SK-N-MC (cell line): Measurements from ENCODE around the gene BAG3.

Experiments
- DNase-seq: peaks from one replicate; pipeline ENCODE4 v3.0.0-alpha.2; 2011; ENCODE audit warnings: low read depth, low spot score
- H3K27ac ChIP-seq: fragments of 200-600 bp; sonication (generic); 2 replicates; pipeline ENCODE4 v1.5.1; 2016; ENCODE audit warnings: mixed run types
- H3K36me3 ChIP-seq: fragments of 200-600 bp; sonication (generic); 2 replicates; pipeline ENCODE4 v1.6.1; 2017; ENCODE audit warnings: antibody characterized with exemption, low read length, mixed read lengths; ENCODE audit not compliant: insufficient read depth
- H3K4me3 ChIP-seq: fragments of 200-600 bp; sonication (generic); 2 replicates; pipeline ENCODE4 v1.5.1; 2016
- H3K9ac ChIP-seq: fragments of 200-600 bp; sonication (generic); 2 replicates; pipeline ENCODE4 v1.8.0; 2017; ENCODE audit warnings: mixed run types, mixed read lengths; ENCODE audit not compliant: insufficient read length
- H3K9me3 ChIP-seq: fragments of 200-600 bp; sonication (generic); 2 replicates; pipeline ENCODE4 v1.6.1; 2017; ENCODE audit warnings: low read depth, mild to moderate bottlenecking, antibody characterized with exemption, low read length, moderate library complexity, mixed read lengths
- EZH2 ChIP-seq: fragments of 200-600 bp; sonication (generic); IDR thresholded peaks from one replicate; pipeline ENCODE4 v1.6.1; 2017; ENCODE audit warnings: antibody characterized with exemption
- FOXP2 ChIP-seq: optimal IDR thresholded peaks from 2 replicates; pipeline ENCODE3; 2011; ENCODE audit warnings: mild to moderate bottlenecking, moderate library complexity; ENCODE audit not compliant: insufficient read depth; ENCODE audit errors: extremely low read length, control extremely low read depth
- POLR2AphosphoS5 ChIP-seq: IDR thresholded peaks from 2 replicates; pipeline ENCODE4 v1.6.1; 2012; ENCODE audit warnings: mild to moderate bottlenecking, low read depth, low read length, borderline replicate concordance

The BAG3 gene

DNA sequence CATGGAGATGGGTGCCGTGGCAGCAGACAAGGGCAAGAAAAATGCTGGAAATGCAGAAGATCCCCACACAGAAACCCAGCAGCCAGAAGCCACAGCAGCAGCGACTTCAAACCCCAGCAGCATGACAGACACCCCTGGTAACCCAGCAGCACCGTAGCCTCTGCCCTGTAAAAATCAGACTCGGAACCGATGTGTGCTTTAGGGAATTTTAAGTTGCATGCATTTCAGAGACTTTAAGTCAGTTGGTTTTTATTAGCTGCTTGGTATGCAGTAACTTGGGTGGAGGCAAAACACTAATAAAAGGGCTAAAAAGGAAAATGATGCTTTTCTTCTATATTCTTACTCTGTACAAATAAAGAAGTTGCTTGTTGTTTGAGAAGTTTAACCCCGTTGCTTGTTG is 25.9 kb downstream of the BAG3 start:
- H3K9me3 ChIP-seq, result no peaks in the 10 kb centered on the region
- H3K36me3 ChIP-seq, result peaks cover 16% of the 10 kb centered on the region; the same call in 1 of the 2 replicates
- TF ChIP-seq FOXP2, result no peak
- TF ChIP-seq POLR2AphosphoS5, result no peak
- TF ChIP-seq EZH2, result no peak
- no peak overlapping the region for H3K27ac ChIP-seq
- DNase-seq, result no peak
- no peak overlapping the region for H3K9ac ChIP-seq
- no peak overlapping the region for H3K4me3 ChIP-seq

DNA sequence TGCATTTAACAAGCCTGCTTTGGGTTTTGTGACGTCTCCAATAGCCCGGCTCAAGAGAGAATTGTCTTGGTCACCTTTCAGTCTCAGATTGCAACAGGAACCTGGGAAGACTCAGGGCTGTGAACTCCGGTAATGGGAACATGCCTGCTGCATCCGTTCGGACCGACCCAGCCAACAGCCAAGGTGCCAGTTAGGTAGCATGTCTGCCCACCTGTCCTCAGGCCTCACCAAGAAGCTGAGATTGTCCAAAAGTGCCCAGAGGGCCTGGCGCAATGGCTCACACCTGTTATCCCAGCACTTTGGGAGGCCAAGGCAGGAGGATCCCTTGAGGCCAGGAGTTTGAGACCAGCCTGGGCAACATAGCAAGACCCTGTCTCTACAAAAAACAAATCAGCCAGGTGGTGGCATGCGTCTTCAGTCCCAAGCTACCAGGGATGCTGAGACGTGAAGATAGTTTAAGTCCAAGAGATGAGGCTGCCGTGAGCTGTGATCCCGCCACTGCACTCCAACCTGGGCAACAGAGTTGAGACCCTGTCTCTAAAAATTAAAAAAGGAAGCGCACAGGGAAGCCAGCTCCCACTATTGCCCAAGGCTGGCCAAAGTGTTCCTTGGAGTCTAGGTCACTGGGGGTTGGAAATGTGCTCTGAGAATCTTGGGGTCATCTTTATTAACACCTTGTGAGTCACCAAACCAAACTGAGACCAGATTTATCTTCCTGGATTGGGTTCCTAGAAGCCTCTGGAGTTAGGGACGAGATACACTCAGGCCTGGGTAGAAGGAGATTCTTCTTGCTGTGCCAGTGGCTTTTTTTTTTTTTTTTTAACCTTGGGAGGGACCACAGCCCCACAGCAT is 26.9 kb downstream of the BAG3 start:
- TF ChIP-seq POLR2AphosphoS5 (no peak), FOXP2 (no peak), EZH2 (no peak)
- H3K9ac ChIP-seq, result no peak overlapping the region
- H3K4me3 ChIP-seq, result no peak overlapping the region
- H3K9me3 ChIP-seq, result no peaks in the 10 kb centered on the region
- H3K36me3 ChIP-seq, result peaks cover 12% of the 10 kb centered on the region; the same call in 1 of the 2 replicates
- DNase-seq, result no peak
- no peak overlapping the region for H3K27ac ChIP-seq

DNA sequence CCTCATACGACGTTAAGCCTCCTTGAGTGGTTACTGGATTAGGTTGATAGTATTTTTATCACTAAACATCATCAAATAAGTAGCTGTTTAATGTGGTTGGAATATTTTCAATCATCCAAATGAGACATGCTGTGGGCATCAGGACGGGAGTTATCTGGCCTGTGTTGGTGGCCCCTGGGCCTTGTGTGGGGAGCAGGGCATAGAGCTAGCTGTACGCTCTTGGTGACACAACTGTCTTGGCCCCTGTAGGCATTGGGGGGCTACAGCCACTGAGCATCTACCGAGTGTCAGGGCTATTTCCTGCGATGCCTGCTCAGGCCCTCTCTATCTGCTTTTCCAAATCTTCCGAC is 28.3 kb downstream of the BAG3 start:
- no peak overlapping the region for H3K27ac ChIP-seq
- no peak overlapping the region for H3K4me3 ChIP-seq
- H3K9ac ChIP-seq, result no peak overlapping the region
- no peak for DNase-seq
- TF ChIP-seq POLR2AphosphoS5 (no peak), EZH2 (no peak), FOXP2 (no peak)
- no peaks in the 10 kb centered on the region for H3K9me3 ChIP-seq
- peaks cover 7% of the 10 kb centered on the region; the same call in 1 of the 2 replicates for H3K36me3 ChIP-seq

DNA sequence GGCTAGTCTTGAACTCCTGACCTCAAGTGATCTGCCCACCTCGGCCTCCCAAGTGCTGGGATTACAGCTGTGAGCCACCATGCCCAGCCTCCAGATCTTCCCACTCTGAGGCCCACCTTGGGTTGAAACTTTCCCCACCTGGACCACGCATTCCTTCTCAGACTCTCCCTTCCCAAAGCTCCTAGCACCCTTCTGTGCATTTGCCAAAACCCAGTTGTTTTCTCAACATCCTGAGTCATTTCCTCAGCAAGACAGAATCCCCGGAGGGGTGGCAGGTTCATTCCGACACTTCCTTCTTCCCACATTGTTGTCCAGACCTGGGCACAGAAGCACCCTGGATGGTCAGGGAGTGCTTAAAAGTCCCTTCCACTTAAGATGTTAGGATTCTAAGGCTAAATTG is 28.9 kb downstream of the BAG3 start:
- Histone ChIP-seq H3K9me3 (no peaks in the 10 kb centered on the region), H3K9ac (no peak overlapping the region), H3K4me3 (no peak overlapping the region), H3K36me3 (peaks cover 7% of the 10 kb centered on the region; the same call in 1 of the 2 replicates), H3K27ac (no peak overlapping the region)
- DNase-seq, result no peak
- TF ChIP-seq FOXP2 (no peak), POLR2AphosphoS5 (no peak), EZH2 (no peak)

DNA sequence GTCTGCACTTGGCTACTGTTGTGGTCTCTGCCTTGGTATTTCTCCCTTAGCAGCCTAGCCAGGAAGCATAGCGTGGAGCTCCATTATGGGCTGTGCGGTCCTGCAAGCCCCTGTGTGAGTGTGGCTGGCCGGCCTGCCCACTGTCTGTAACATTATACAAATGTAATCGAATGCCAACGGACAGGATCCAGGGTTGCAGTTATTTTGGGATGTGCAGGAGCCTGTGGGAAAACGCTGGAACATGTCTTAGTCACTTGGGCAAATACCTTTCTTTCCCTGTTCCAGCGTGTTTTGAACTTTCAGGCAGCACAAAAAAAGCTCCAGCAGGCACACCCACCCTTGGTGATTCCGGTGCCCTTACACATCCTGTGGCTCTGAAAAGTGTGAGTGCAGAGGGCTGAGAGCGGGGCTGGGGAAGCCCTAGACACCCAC is 29.5 kb downstream of the BAG3 start:
- no peak for TF ChIP-seq FOXP2
- Histone ChIP-seq H3K9me3 (no peaks in the 10 kb centered on the region), H3K9ac (no peak overlapping the region), H3K27ac (no peak overlapping the region), H3K36me3 (peaks cover 7% of the 10 kb centered on the region; the same call in 1 of the 2 replicates), H3K4me3 (no peak overlapping the region)
- no peak for DNase-seq

DNA sequence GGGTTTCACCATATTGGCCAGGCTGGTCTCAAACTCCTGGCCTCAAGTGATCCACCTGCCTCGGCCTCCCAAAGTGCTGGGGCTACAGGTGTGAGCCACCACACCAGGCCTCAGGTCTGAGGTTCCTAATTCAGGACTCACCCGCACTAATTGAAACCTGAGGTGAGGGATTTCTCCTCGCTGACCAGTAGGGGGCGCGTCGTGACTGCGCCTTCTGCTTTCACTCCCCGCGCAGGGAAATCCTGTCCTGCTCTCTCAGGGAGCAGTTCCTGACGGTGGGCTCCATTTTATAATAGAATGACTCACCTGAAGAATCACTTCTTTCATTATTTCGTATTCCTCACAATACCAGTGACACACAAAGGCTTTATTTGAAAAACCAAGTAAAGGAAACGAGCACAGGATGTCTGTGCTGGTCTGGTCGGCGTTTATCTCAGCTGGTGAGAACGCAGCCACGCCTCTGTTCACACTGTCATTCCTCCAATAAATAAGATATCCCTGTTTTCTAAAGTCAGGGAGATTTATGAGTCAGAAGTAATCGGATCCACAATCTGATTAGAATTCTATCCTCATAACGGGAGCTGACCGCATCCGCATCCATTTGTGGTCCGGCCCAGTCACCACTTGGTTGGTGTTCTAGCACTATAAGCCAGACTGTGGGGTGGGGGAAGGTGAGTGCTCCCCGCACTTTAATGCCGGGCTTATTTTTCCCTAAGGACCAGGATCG is 35.4 kb downstream of the BAG3 start:
- H3K36me3 ChIP-seq, result no peaks in the 10 kb centered on the region
- H3K27ac ChIP-seq, result no peak overlapping the region
- H3K9ac ChIP-seq, result no peak overlapping the region
- H3K4me3 ChIP-seq, result no peak overlapping the region
- DNase-seq, result no peak
- no peaks in the 10 kb centered on the region for H3K9me3 ChIP-seq
- no peak for TF ChIP-seq FOXP2
- TF ChIP-seq EZH2, result no peak
- no peak for TF ChIP-seq POLR2AphosphoS5

DNA sequence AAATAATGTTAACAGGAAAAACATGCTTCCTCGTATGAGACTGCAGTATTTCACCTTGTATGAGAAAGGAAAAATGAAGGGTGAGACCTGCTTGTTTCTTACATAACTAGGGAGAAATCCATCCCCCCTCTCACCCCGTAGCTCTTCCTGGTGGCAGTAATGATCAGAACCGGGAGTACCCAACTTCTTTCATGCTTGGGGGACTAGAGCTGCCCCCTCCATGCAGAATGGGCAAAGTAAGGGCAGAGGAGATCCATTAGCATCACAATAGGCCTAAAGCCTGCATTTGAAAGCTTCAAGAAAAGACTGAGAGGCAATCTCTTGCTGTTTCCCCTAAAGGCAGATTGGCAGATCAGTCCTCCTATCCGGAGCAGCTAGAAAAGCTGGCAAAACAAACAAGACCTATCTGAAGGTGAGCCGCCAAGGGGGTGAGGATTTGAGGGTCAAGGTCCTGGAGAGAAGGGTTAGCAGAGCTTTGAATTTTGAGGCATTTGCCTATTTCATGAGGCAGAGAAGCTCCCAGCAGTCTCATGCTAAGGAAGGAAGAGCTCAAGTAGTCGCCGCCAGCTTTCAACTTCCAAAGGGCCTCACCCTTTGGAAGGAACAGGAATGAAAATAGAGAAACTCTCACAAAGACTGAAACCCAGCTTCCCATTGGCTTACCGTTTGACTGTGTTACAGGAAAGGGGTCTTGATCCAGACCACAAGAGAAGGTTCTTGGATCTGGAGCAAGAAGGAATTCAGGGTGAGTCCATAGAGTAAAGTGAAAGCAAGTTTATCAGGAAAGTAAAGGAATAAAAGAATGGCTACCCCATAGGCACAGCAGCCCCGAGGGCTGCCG is 36.2 kb downstream of the BAG3 start:
- Histone ChIP-seq H3K36me3 (no peaks in the 10 kb centered on the region), H3K9ac (no peak overlapping the region), H3K9me3 (no peaks in the 10 kb centered on the region), H3K4me3 (no peak overlapping the region), H3K27ac (no peak overlapping the region)
- no peak for DNase-seq
- TF ChIP-seq POLR2AphosphoS5, result no peak
- TF ChIP-seq EZH2, result no peak
- TF ChIP-seq FOXP2, result no peak

DNA sequence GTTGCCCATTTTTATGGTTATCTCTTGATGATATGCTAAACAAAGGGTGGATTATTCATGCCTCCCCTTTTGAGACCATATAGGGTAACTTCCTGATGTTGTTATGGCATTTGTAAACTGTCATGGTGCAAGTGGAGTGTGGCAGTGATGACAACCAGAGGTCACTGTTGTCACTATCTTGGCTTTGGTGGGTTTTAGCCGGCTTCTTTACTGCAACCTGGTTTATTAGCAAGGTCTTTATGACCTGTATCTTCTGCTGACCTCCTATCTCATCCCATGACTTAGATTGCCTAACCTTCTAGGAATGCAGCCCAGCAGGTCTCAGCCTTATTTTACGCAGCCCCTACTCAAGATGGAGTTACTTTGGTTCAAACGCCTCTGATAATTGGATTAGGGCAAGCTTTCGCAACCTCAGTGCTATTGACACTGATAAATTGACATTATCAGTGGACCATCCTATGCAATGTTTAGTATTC is 36.9 kb downstream of the BAG3 start:
- no peak overlapping the region for H3K27ac ChIP-seq
- no peak for DNase-seq
- no peak for TF ChIP-seq FOXP2
- TF ChIP-seq POLR2AphosphoS5, result no peak
- no peak for TF ChIP-seq EZH2
- no peaks in the 10 kb centered on the region for H3K36me3 ChIP-seq
- no peak overlapping the region for H3K9ac ChIP-seq
- H3K9me3 ChIP-seq, result no peaks in the 10 kb centered on the region
- no peak overlapping the region for H3K4me3 ChIP-seq
